ENCODE results near the gene PHACTR3.

Gene PHACTR3

GRCh38 chr20:59808729-59809381 is 204.5 kb downstream of the PHACTR3 start:
- DNase-seq, result no peak

GRCh38 chr20:59809630-59810448 is 205.5 kb downstream of the PHACTR3 start:
- no peak for DNase-seq

- DNase-seq, result no peak
These were observed 206.3 kb downstream of the PHACTR3 start for GRCh38 chr20:59810449-59811187.

GRCh38 chr20:59811681-59812171 is 207.4 kb downstream of the PHACTR3 start:
- no peak for DNase-seq

- no peak for DNase-seq
These were observed 208.2 kb downstream of the PHACTR3 start for GRCh38 chr20:59812286-59813125.

- no peak for DNase-seq
These were observed 209.0 kb downstream of the PHACTR3 start for GRCh38 chr20:59813126-59813947.

GRCh38 chr20:59813948-59814839 is 209.9 kb downstream of the PHACTR3 start:
- no peak for DNase-seq

GRCh38 chr20:59814840-59815340 is 210.6 kb downstream of the PHACTR3 start:
- DNase-seq, result no peak

- no peak for DNase-seq
These were observed 211.9 kb downstream of the PHACTR3 start for GRCh38 chr20:59816146-59816738.

GRCh38 chr20:59817406-59817805 is 213.1 kb downstream of the PHACTR3 start:
- DNase-seq, result no peak

GRCh38 chr20:59817846-59818615 is 213.7 kb downstream of the PHACTR3 start:
- DNase-seq, result no peak

GRCh38 chr20:59818911-59819310 is 214.6 kb downstream of the PHACTR3 start:
- no peak for DNase-seq

- no peak for DNase-seq
These were observed 215.3 kb downstream of the PHACTR3 start for GRCh38 chr20:59819496-59820203.

GRCh38 chr20:59820204-59821041 is 216.1 kb downstream of the PHACTR3 start:
- peak; percentile 46 for DNase-seq

- DNase-seq, result no peak
These were observed 216.9 kb downstream of the PHACTR3 start for GRCh38 chr20:59821201-59821600.

- no peak for DNase-seq
These were observed 217.4 kb downstream of the PHACTR3 start for GRCh38 chr20:59821788-59822187.

GRCh38 chr20:59822291-59823029 is 218.1 kb downstream of the PHACTR3 start:
- DNase-seq, result no peak
